ENCODE measurements around the gene TNFAIP8L1. TPM values are rescaled to one million over a fixed set of nuclear protein-coding genes. Genes with fewer than 3 reads are reported as not detected.

TNFAIP8L1 gene
- total and polyA plus RNA-seq, 4 donors, result 15.6 to 29.0 (median 20.1) TPM

GRCh38 chr19:4620675-4621074 lies 18.6 kb upstream of the TNFAIP8L1 start:
- Histone ChIP-seq H3K27ac (ENCODE audit: low read depth in 1 of 2, low read length in 2 of 2) (no peak overlapping the region), H3K4me1 (ENCODE audit: control insufficient read depth in 4 of 4, insufficient read depth in 4 of 4, low read length in 3 of 4) (peaks cover 0 to 4% (median 0%) of the 10 kb centered on the region in 4 donors), H3K9ac (ENCODE audit: low read depth in 1 of 2, low read length in 2 of 2) (no peak overlapping the region), H3K9me3 (ENCODE audit: control insufficient read depth in 4 of 4, low read length in 3 of 4) (no peaks in the 10 kb centered on the region), H3K36me3 (ENCODE audit: control insufficient read depth in 4 of 4, insufficient read depth in 3 of 4, low read depth in 1 of 4, low read length in 3 of 4) (no peaks in the 10 kb centered on the region), H3K4me3 (ENCODE audit: low read depth in 1 of 3, low read length in 3 of 3) (no peak overlapping the region), H3K27me3 (ENCODE audit: control insufficient read depth in 4 of 4, insufficient read depth in 4 of 4, low read length in 3 of 4) (no peaks in the 10 kb centered on the region)
- no peak for DNase-seq (ENCODE audit: low spot score)
- TF ChIP-seq JUND (IDR thresholded peaks at IDR 0.05) (no peak), EGR1 (IDR thresholded peaks at IDR 0.05; ENCODE audit: low read depth in 2 of 2) (no peak), GABPA (IDR thresholded peaks at IDR 0.05 in 1 of 2, conservative IDR thresholded peaks at IDR 0.05 in 1 of 2) (no peak), SP1 (IDR thresholded peaks at IDR 0.05) (no peak), RAD21 (IDR thresholded peaks at IDR 0.05) (no peak), TAF1 (conservative IDR thresholded peaks at IDR 0.05) (no peak)
- TF ChIP-seq, protein P1, sequence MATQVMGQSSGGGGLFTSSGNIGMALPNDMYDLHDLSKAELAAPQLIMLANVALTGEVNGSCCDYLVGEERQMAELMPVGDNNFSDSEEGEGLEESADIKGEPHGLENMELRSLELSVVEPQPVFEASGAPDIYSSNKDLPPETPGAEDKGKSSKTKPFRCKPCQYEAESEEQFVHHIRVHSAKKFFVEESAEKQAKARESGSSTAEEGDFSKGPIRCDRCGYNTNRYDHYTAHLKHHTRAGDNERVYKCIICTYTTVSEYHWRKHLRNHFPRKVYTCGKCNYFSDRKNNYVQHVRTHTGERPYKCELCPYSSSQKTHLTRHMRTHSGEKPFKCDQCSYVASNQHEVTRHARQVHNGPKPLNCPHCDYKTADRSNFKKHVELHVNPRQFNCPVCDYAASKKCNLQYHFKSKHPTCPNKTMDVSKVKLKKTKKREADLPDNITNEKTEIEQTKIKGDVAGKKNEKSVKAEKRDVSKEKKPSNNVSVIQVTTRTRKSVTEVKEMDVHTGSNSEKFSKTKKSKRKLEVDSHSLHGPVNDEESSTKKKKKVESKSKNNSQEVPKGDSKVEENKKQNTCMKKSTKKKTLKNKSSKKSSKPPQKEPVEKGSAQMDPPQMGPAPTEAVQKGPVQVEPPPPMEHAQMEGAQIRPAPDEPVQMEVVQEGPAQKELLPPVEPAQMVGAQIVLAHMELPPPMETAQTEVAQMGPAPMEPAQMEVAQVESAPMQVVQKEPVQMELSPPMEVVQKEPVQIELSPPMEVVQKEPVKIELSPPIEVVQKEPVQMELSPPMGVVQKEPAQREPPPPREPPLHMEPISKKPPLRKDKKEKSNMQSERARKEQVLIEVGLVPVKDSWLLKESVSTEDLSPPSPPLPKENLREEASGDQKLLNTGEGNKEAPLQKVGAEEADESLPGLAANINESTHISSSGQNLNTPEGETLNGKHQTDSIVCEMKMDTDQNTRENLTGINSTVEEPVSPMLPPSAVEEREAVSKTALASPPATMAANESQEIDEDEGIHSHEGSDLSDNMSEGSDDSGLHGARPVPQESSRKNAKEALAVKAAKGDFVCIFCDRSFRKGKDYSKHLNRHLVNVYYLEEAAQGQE (IDR thresholded peaks at IDR 0.05), result no peak
- TF ChIP-seq, protein P2, sequence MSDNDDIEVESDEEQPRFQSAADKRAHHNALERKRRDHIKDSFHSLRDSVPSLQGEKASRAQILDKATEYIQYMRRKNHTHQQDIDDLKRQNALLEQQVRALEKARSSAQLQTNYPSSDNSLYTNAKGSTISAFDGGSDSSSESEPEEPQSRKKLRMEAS (IDR thresholded peaks at IDR 0.05), result no peak
- WGBS, result 68% methylated on average over 2 of the region's 2 CpGs

DNA sequence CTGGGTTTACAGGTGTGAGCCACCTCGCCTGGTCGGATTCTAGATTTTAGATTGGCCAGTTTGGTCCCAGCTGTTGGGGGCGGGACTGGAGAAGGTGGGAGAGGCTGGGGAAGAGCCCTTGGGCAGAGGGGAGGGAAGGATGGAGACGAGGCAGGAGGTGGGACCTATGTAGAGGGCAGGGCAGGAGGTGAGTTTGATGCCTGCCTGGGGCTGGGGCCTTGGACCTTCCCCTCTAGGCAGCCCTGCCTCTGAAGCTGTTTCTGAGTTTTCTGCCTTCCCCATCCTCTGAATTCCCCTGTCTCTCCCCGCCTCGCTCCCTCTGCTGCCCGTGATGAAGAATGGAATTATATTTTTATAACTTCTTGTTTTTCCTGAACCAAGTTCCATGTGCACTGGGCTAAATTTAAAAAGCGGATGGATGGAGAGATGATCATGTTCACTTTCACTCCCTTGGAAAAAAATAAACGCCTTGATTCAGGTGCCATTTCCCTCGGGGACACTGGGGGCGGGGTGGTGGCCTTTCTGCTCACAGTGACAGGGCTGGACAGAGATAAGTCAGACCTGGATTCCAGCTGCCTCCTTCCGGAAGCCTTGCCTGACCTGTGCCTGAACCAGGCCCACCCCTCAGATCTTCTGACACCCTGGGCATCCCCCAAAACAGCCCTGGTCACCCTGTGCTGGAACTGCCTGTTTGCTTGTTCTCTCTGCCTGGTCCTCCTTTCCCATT lies 16.5 kb upstream of the TNFAIP8L1 start:
- no peak for DNase-seq (ENCODE audit: low spot score)
- Histone ChIP-seq H3K27ac (ENCODE audit: low read depth in 1 of 2, low read length in 2 of 2) (no peak overlapping the region), H3K4me3 (ENCODE audit: low read depth in 1 of 3, low read length in 3 of 3) (no peak overlapping the region), H3K36me3 (ENCODE audit: control insufficient read depth in 4 of 4, insufficient read depth in 3 of 4, low read depth in 1 of 4, low read length in 3 of 4) (no peaks in the 10 kb centered on the region), H3K4me1 (ENCODE audit: control insufficient read depth in 4 of 4, insufficient read depth in 4 of 4, low read length in 3 of 4) (peaks cover 0 to 4% (median 0%) of the 10 kb centered on the region in 4 donors), H3K9ac (ENCODE audit: low read depth in 1 of 2, low read length in 2 of 2) (no peak overlapping the region), H3K27me3 (ENCODE audit: control insufficient read depth in 4 of 4, insufficient read depth in 4 of 4, low read length in 3 of 4) (no peaks in the 10 kb centered on the region), H3K9me3 (ENCODE audit: control insufficient read depth in 4 of 4, low read length in 3 of 4) (no peaks in the 10 kb centered on the region)
- no peak for TF ChIP-seq SP1 (IDR thresholded peaks at IDR 0.05)
- no peak for TF ChIP-seq HNF4A (conservative IDR thresholded peaks at IDR 0.05)
- no peak for TF ChIP-seq RAD21 (IDR thresholded peaks at IDR 0.05)
- TF ChIP-seq GABPA (IDR thresholded peaks at IDR 0.05 in 1 of 2, conservative IDR thresholded peaks at IDR 0.05 in 1 of 2), result no peak
- TF ChIP-seq, protein P2 (IDR thresholded peaks at IDR 0.05), result no peak
- TF ChIP-seq NR2F2 (IDR thresholded peaks at IDR 0.05), result no peak
- TF ChIP-seq YY1 (IDR thresholded peaks at IDR 0.05), result no peak
- TF ChIP-seq JUND (IDR thresholded peaks at IDR 0.05), result no peak
- TF ChIP-seq, protein P1 (IDR thresholded peaks at IDR 0.05), result no peak
- TF ChIP-seq HNF4G (IDR thresholded peaks at IDR 0.05), result no peak
- TF ChIP-seq, protein P3, sequence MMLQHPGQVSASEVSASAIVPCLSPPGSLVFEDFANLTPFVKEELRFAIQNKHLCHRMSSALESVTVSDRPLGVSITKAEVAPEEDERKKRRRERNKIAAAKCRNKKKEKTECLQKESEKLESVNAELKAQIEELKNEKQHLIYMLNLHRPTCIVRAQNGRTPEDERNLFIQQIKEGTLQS (IDR thresholded peaks at IDR 0.05), result no peak
- TF ChIP-seq, protein P4, sequence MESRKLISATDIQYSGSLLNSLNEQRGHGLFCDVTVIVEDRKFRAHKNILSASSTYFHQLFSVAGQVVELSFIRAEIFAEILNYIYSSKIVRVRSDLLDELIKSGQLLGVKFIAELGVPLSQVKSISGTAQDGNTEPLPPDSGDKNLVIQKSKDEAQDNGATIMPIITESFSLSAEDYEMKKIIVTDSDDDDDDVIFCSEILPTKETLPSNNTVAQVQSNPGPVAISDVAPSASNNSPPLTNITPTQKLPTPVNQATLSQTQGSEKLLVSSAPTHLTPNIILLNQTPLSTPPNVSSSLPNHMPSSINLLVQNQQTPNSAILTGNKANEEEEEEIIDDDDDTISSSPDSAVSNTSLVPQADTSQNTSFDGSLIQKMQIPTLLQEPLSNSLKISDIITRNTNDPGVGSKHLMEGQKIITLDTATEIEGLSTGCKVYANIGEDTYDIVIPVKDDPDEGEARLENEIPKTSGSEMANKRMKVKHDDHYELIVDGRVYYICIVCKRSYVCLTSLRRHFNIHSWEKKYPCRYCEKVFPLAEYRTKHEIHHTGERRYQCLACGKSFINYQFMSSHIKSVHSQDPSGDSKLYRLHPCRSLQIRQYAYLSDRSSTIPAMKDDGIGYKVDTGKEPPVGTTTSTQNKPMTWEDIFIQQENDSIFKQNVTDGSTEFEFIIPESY (IDR thresholded peaks at IDR 0.05), result no peak
- WGBS, result 66% methylated on average over 12 of the region's 12 CpGs

All from liver (tissue), 9 donors.